IMR-90 (cell line): ENCODE data around the gene UBE3B. TPM values are rescaled to one million over a fixed set of nuclear protein-coding genes. Genes with fewer than 3 reads are reported as not detected.

ENCODE experiments used
- ATAC-seq: fragments of 200-7000 bp; cut with Tn5 transposase; 2 replicates; pipeline ENCODE4 v1.9.1; 2020; ENCODE audit warnings: low read depth, mild to moderate bottlenecking, moderate library complexity
- BruUV-seq: library from RNA; stranded (reverse); fragments of 400-500 nt; replicated peaks from 2 replicates; lab custom pipeline; 2021; lab: Mats Ljungman, UMichigan
- CTCF ChIA-PET: fragments of 300-600 bp; formaldehyde crosslinking; extraction: SDS; loops from one replicate; lab custom pipeline; 2021; ENCODE audit warnings: antibody characterized with exemption; lab: Yijun Ruan, JAX
- POLR2A ChIA-PET: fragments of 300-600 bp; sonication (Branson Sonifier 250); formaldehyde crosslinking; loops from one replicate; lab custom pipeline; 2022; ENCODE audit warnings: antibody characterized with exemption; ENCODE audit not compliant: unreplicated experiment; lab: Charles Lee
- DNase-seq: peaks from one replicate; pipeline ENCODE4 v3.0.0; 2013
- H2AFZ ChIP-seq: replicated peaks from 2 replicates; pipeline ENCODE3; 2013; ENCODE audit warnings: low read length, mild to moderate bottlenecking; ENCODE audit not compliant: poor library complexity
- H2AK5ac ChIP-seq: 2 replicates; pipeline ENCODE4 v1.6.1; 2013; ENCODE audit warnings: low read depth, low read length, inconsistent platforms
- H2AK9ac ChIP-seq: replicated peaks from 2 replicates; pipeline ENCODE3; 2013; ENCODE audit warnings: mild to moderate bottlenecking, low read depth, low read length, moderate library complexity; ENCODE audit not compliant: poor library complexity
- H2BK120ac ChIP-seq: 2 replicates; pipeline ENCODE4 v1.6.1; 2013; ENCODE audit warnings: low read depth, low read length, inconsistent platforms
- H2BK15ac ChIP-seq: 3 replicates; pipeline ENCODE4 v1.6.1; 2013; ENCODE audit warnings: low read depth, low read length, inconsistent platforms
- H2BK20ac ChIP-seq: 2 replicates; pipeline ENCODE4 v1.6.1; 2013; ENCODE audit warnings: low read depth, mild to moderate bottlenecking, inconsistent platforms, low read length, moderate library complexity
- H2BK5ac ChIP-seq: 2 replicates; pipeline ENCODE4 v1.6.1; 2013; ENCODE audit warnings: mild to moderate bottlenecking, low read depth, low read length, inconsistent platforms; ENCODE audit not compliant: poor library complexity, severe bottlenecking
- H3K14ac ChIP-seq: replicated peaks from 2 replicates; pipeline ENCODE4 v1.6.1; 2013; ENCODE audit warnings: low read depth, low read length, inconsistent platforms
- H3K18ac ChIP-seq: 2 replicates; pipeline ENCODE4 v1.6.1; 2013; ENCODE audit warnings: low read depth, low read length, control low read depth
- H3K23ac ChIP-seq: 2 replicates; pipeline ENCODE4 v1.6.1; 2013; ENCODE audit warnings: low read depth, low read length, inconsistent platforms
- H3K27ac ChIP-seq: 2 replicates; pipeline ENCODE4 v1.5.1; 2013; ENCODE audit warnings: mild to moderate bottlenecking, control low read depth, low read length; ENCODE audit not compliant: insufficient read depth
- H3K27me3 ChIP-seq: 2 replicates; pipeline ENCODE4 v1.6.1; 2013; ENCODE audit warnings: low read length; ENCODE audit not compliant: control insufficient read depth, insufficient read depth
- H3K36me3 ChIP-seq: 2 replicates; pipeline ENCODE4 v1.6.1; 2013; ENCODE audit warnings: low read length, mixed read lengths; ENCODE audit not compliant: control insufficient read depth, insufficient read depth
- H3K4ac ChIP-seq: 2 replicates; pipeline ENCODE4 v1.6.1; 2013; ENCODE audit warnings: low read depth, low read length, inconsistent platforms
- H3K4me1 ChIP-seq: 2 replicates; pipeline ENCODE4 v1.6.1; 2013; ENCODE audit warnings: low read length, mixed read lengths; ENCODE audit not compliant: control insufficient read depth, insufficient read depth
- H3K4me2 ChIP-seq: 2 replicates; pipeline ENCODE4 v1.6.1; 2013; ENCODE audit warnings: low read depth, mild to moderate bottlenecking, control low read depth, low read length, moderate library complexity
- H3K4me3 ChIP-seq: 2 replicates; pipeline ENCODE4 v1.5.1; 2013; ENCODE audit warnings: low read depth, mild to moderate bottlenecking, control low read depth, low read length, moderate library complexity; ENCODE audit not compliant: insufficient read depth
- H3K56ac ChIP-seq: 2 replicates; pipeline ENCODE4 v1.6.1; 2013; ENCODE audit warnings: low read length, inconsistent platforms; ENCODE audit not compliant: insufficient read depth; ENCODE audit errors: extremely low read depth
- H3K79me1 ChIP-seq, 2 experiments: 2 replicates each; pipeline ENCODE4 v1.6.1; 2013; ENCODE audit warnings: low read length in 2 of 2, inconsistent platforms in 1 of 2, low read depth in 1 of 2
- H3K9ac ChIP-seq: 2 replicates; pipeline ENCODE4 v1.6.1; 2013; ENCODE audit warnings: low read depth, low read length, control low read depth
- H3K9me1 ChIP-seq: 2 replicates; pipeline ENCODE4 v1.6.1; 2013; ENCODE audit warnings: low read length, inconsistent platforms; ENCODE audit not compliant: insufficient read depth
- H3K9me3 ChIP-seq: 2 replicates; pipeline ENCODE4 v1.6.1; 2013; ENCODE audit warnings: low read length; ENCODE audit not compliant: control insufficient read depth, insufficient read depth
- H4K20me1 ChIP-seq: 2 replicates; pipeline ENCODE4 v1.6.1; 2013; ENCODE audit warnings: low read length, inconsistent platforms; ENCODE audit not compliant: insufficient read depth
- H4K5ac ChIP-seq: 2 replicates; pipeline ENCODE4 v1.6.1; 2013; ENCODE audit warnings: mild to moderate bottlenecking, low read depth, low read length, control low read depth
- H4K8ac ChIP-seq, 2 experiments: 2 replicates each; pipeline ENCODE4 v1.6.1; 2013; ENCODE audit warnings: low read depth in 2 of 2, low read length in 2 of 2, control low read depth in 1 of 2, inconsistent platforms in 1 of 2
- H4K91ac ChIP-seq: 2 replicates; pipeline ENCODE4 v1.6.1; 2013; ENCODE audit warnings: low read depth, low read length, inconsistent platforms; ENCODE audit not compliant: insufficient read depth
- BHLHE40 ChIP-seq: fragments of 150-350 bp; IDR thresholded peaks from 2 replicates; pipeline ENCODE4 v1.6.1; 2016; ENCODE audit warnings: mild to moderate bottlenecking, low read depth, low read length
- MAFK ChIP-seq: IDR thresholded peaks from 2 replicates; pipeline ENCODE4 v1.6.1; 2012; ENCODE audit warnings: low read depth, low read length, improper control_type of control experiment
- MXI1 ChIP-seq: IDR thresholded peaks from 2 replicates; pipeline ENCODE4 v1.6.1; 2012; ENCODE audit warnings: low read depth, mild to moderate bottlenecking, low read length, moderate library complexity, borderline replicate concordance
- NFE2L2 ChIP-seq: fragments of 150-350 bp; IDR thresholded peaks from 2 replicates; pipeline ENCODE4 v1.6.1; 2016; ENCODE audit warnings: low read depth, mild to moderate bottlenecking, low read length
- RCOR1 ChIP-seq: IDR thresholded peaks from 2 replicates; pipeline ENCODE4 v1.6.1; 2012; ENCODE audit warnings: mild to moderate bottlenecking, low read length, improper control_type of control experiment; ENCODE audit not compliant: insufficient replicate concordance
- SMC3 ChIP-seq: fragments of 150-350 bp; IDR thresholded peaks from 2 replicates; pipeline ENCODE4 v1.6.1; 2016; ENCODE audit warnings: low read depth, mild to moderate bottlenecking, antibody characterized with exemption, low read length, moderate library complexity
- whole genome bisulfite sequencing, 2 experiments: methylation state at CpG; one replicate each; pipeline versions ENCODE4 v1.1.5 to v1.1.7; 2013; ENCODE audit warnings: missing lambda C conversion rate in 2 of 2; ENCODE audit not compliant: insufficient read length in 1 of 2; ENCODE audit errors: extremely low coverage in 2 of 2; 5-methylcytosine and 5-hydroxymethylcytosine counted together
- dilution Hi-C: fragments of 300-500 bp; cut with HindIII; formaldehyde crosslinking; loops from one replicate; pipeline ENCODE4 v1.14.3; 2018; ENCODE audit warnings: low sequenced_read_pairs; ENCODE audit not compliant: unreplicated experiment
- in situ Hi-C: fragments of 300-500 bp; cut with MboI; formaldehyde crosslinking; loops from 3 replicates; pipeline ENCODE4 v1.14.3; 2019; ENCODE audit warnings: low sequenced_read_pairs, inconsistent platforms, mixed read lengths
- intact Hi-C: fragments of 100-400 bp; cut with micrococcal nuclease; formaldehyde crosslinking; loops from 2 replicates; pipeline ENCODE4 v1.10.0; 2022
- polyA plus RNA-seq, 3 experiments: library from polyadenylated mRNA; depleted of rRNA; stranded (reverse); fragments of >200 nt; gene quantifications; 2 replicates each; pipeline ENCODE4 v1.2.3, GENCODE V29; 2012; ENCODE audit warnings: low replicate concordance in 1 of 3
- total RNA-seq: library from RNA; depleted of rRNA; stranded (reverse); fragments of >200 nt; gene quantifications from 2 replicates; pipeline ENCODE4 v1.2.3, GENCODE V29; 2012
- TF ChIP-seq, protein P1 (sequence below): fragments of 150-350 bp; IDR thresholded peaks from 2 replicates; pipeline ENCODE4 v1.6.1; 2016; ENCODE audit warnings: low read depth, mild to moderate bottlenecking, low read length, moderate library complexity, borderline replicate concordance
- TF ChIP-seq, protein P2 (sequence below): fragments of 150-350 bp; IDR thresholded peaks from 2 replicates; pipeline ENCODE4 v1.6.1; 2017; ENCODE audit warnings: mild to moderate bottlenecking, antibody characterized with exemption, low read length, low read depth

The UBE3B gene
- total and polyA plus RNA-seq, 2 of the 4 experiments (the other 2 are of a cell fraction), result 18.8 to 24.9 TPM

DNA sequence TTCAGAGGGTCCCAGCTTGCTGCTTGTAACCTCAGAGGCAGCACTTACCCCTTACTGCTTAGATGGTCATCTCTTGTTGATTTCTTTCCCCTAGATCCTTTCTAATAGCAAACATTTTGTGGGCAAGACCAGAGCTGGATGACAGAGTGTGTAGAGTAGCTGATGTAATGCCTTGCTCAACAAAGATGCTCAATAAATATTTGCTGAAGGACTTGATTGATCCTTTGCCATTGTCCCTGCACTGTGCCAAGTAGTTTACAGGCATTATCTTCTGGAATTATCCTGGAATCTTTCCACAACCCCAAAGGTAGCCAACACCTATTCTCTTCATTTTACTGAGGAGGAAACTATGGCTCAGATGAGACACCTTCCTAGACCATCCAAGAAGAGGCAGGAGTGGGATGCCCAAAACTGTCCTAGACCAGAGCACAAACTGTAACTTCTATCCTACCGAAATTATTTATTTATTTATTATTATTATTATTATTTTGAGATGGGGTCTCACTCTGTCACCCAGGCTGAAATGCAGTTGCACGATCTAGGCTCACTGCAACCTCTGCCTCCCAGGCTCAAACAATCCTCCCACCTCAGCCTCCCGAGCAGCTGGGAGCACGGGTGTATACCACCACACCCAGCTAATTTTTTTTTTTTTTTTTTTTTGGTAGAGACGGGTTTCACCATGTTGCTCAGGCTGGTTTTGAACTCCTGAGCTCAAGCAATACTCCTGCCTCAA is 94.5 kb downstream of the UBE3B start:
- BruUV-seq, result no TSS peak
- dilution Hi-C loops, result no loop called here
- H3K23ac ChIP-seq, result no peak overlapping the region
- H3K9me3 ChIP-seq, result no peaks in the 10 kb centered on the region
- H3K4me1 ChIP-seq, result peaks cover 2% of the 10 kb centered on the region; the same call in 1 of the 2 replicates
- CTCF ChIA-PET, result interaction anchor here (1.0 kb wide), 1 partner anchor 12 kb away, joined by 3 read pairs; no protein-coding TSS in a partner anchor
- H2AK9ac ChIP-seq, result no peak overlapping the region
- no peak overlapping the region for H2BK20ac ChIP-seq
- no peak overlapping the region for H4K5ac ChIP-seq
- POLR2A ChIA-PET, result interaction anchor here (0.6 kb wide), 1 partner anchor 68 kb away, joined by 3 read pairs; no protein-coding TSS in a partner anchor
- no peak overlapping the region for H3K56ac ChIP-seq
- H2AK5ac ChIP-seq, result 0 out of 2 replicates have a peak overlapping the region, but pooled peaks have one; percentile 37
- intact Hi-C loops, result no loop called here
- H3K14ac ChIP-seq, result no peak overlapping the region
- H3K27me3 ChIP-seq, result no peaks in the 10 kb centered on the region
- H3K9me1 ChIP-seq, result peaks cover 5% of the 10 kb centered on the region
- H2BK5ac ChIP-seq, result no peak overlapping the region
- in situ Hi-C loops, result no loop called here
- peaks cover 8% of the 10 kb centered on the region for H3K36me3 ChIP-seq
- H4K20me1 ChIP-seq, result no peaks in the 10 kb centered on the region
- no peak overlapping the region for H2BK120ac ChIP-seq
- WGBS, 2 experiments, result no CpG with 5 or more reads among the region's 5 CpGs
- TF ChIP-seq BHLHE40 (no peak), RCOR1 (no peak), MXI1 (no peak), NFE2L2 (no peak), MAFK (no peak), SMC3 (no peak)
- TF ChIP-seq, protein P1, sequence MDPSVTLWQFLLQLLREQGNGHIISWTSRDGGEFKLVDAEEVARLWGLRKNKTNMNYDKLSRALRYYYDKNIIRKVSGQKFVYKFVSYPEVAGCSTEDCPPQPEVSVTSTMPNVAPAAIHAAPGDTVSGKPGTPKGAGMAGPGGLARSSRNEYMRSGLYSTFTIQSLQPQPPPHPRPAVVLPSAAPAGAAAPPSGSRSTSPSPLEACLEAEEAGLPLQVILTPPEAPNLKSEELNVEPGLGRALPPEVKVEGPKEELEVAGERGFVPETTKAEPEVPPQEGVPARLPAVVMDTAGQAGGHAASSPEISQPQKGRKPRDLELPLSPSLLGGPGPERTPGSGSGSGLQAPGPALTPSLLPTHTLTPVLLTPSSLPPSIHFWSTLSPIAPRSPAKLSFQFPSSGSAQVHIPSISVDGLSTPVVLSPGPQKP, result no peak
- TF ChIP-seq, protein P2, sequence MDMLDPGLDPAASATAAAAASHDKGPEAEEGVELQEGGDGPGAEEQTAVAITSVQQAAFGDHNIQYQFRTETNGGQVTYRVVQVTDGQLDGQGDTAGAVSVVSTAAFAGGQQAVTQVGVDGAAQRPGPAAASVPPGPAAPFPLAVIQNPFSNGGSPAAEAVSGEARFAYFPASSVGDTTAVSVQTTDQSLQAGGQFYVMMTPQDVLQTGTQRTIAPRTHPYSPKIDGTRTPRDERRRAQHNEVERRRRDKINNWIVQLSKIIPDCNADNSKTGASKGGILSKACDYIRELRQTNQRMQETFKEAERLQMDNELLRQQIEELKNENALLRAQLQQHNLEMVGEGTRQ, result no peak
- H3K9ac ChIP-seq, result no peak overlapping the region
- DNase-seq (no peak), ATAC-seq (no peak)
- no peak overlapping the region for H3K27ac ChIP-seq
- H2BK15ac ChIP-seq, result no peak overlapping the region
- H4K91ac ChIP-seq, result no peak overlapping the region
- H3K4me2 ChIP-seq, result no peak overlapping the region
- no peak overlapping the region for H3K18ac ChIP-seq
- no peak overlapping the region for H4K8ac ChIP-seq
- H3K79me1 ChIP-seq, result peaks cover 3 to 16% of the 10 kb centered on the region in 2 experiments; a peak in 3 of 4 replicates
- H2AFZ ChIP-seq, result no peak overlapping the region
- H3K4me3 ChIP-seq, result no peak overlapping the region
- no peak overlapping the region for H3K4ac ChIP-seq
